Activated T-helper 1 cell treated with anti-CD3 and anti-CD28 coated beads, Interleukin-2, amount 50 U/mL, for 16 hours (primary cell): Measurements from ENCODE around the gene SFXN5.

Experiments
- DNase-seq, 2 donors: peaks; one replicate each; pipeline ENCODE4 v3.0.0-alpha.2; 2020; ENCODE audit warnings: low read depth in 1 of 2, low spot score in 1 of 2

SFXN5 gene

DNA sequence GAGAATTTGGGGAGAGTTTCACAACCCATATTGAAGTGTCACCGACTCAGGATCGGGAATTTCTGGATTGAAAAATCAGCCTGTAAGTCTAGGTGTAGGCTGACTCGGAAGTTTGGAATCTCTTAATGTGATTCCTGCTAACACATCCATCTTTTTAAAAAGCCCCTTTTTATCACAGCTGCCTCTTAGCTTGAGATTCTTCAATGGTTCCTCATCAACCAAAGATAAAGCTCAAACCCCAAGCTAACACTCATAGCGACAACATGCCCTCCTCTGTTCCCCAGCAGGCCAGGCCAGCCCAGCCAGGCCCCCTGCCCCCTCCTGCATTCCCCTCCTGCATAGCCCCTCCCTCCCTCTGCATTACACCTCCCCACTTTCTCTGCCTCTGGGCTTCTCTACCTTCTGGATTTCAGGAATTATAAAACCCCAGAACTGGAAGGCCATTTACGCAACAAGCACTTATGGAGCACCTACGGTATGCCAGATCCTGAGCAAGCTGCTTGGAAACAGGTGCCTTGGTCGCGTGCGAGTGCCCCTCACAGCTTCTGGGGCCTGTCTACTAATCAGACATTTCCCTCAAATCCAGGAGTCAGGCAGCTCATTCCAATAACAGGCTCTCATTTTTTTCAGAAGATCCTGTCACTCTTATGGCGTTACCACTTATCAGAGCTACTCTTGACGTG, 90.8 kb downstream of the SFXN5 start:
- no peak for DNase-seq

DNA sequence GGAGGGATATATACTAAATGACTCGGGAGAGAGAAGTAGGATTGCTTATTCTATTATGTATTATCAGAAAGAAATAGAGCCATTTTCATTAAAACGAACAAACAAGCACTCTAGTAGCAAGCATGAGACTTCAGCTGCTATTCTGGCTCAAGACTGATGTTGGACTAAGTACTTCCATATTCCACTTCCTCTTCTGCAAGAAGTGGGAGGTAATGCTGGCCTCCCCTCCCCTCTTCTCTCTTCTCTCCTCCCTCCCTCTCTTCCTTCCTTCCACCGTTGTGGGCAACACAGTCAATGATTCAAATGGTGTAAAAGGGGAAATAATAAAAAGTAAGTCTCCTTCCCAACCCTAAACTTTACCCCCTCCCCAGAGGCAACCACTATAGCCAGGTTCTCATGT, 91.6 kb downstream of the SFXN5 start:
- no peak for DNase-seq

DNA sequence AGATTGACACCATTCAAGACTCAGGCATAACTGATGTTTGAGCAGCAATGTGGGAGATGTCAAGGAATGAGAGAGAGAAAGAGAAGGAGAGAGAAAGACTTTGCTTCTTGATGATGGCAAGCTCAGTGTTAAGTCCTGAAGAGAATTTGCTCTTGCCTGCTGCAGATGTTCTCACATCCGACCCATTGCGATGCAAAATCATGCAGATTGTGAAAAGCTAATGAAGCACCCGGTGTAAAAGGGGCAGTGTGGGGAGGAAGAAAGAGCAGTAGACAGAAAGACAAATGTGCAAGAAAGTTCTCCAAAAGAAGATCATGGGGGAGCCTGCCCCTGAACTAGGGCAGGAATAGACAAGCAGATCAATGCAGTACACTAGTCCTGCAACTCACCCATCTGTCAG, 96.5 kb downstream of the SFXN5 start:
- no peak for DNase-seq

DNA sequence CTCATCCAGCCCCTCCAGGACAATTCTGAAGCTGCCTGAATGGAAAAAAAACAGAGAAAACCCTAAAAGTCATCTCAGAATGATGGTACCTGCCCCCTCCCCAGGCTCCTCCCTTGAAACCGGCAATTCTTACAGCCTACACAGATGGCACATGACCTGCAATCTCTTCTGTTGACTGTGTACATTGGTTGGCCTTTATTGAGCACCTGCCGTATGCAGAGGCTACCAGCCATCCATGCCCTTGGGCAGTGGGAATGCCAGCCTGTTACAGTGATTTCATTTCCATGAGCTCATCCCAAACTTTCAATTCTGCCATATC, 97.1 kb downstream of the SFXN5 start:
- DNase-seq = no peak

DNA sequence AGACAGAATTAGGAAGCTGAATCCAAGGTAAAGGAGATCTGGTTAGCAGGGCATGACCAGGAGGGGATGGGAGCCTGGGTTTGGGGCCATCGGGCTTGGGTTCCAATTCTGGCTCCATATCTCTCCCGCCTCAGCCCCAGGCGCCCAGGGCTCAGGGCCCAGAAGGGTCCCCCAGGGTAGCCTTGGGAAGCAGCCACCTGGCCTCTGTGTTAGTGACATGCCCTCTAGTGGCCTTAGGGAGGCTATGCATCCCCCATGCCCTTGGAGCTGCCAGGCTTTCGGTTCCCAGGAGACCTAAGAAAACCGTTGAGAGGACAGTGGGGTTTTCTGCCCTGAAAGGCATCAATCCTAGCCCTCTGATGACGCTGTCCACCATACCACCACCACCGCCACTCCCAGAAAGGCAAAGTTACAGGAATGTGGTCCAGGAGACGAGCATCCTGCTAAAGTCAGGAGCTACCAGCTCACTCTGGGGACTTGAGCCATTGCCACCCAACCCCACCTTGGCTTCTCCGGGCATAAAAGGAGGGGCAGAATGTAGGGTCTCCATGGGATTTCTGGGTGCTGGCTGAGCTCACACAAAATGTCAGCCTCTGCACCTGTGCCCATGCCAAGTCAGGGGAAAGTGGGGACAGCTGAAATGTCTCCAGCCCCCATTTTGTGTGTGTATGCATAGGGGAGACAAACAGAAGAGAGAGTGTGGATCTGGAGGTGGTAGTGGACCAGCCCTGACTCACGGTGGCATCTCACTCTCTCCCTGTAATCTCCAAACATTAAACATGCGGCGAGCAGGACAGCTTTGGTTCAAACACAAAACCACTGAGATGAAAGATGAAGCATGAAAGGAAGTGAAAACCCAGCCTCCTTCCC, 97.7 kb downstream of the SFXN5 start:
- peak in 1 of 2 donors; percentile 5 for DNase-seq

DNA sequence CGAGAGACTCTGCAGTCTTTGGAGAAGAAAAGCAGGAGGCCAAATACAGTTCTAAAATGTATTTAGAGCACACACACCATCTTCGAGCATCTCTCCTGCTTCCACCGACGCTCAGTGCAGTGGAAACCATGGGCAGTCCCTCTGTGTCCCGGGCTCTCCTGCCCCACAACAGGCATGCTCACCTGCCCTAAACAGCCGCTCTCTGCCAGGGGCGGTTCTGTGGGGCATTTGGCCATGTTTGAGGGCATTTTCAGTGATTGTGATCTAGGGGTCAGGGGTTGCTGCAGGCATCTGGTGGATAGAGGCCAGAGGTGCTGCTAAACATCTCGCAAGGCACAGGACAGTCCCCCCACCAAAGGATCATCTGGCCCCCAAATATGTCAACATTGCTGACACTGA, 98.4 kb downstream of the SFXN5 start:
- DNase-seq = no peak

DNA sequence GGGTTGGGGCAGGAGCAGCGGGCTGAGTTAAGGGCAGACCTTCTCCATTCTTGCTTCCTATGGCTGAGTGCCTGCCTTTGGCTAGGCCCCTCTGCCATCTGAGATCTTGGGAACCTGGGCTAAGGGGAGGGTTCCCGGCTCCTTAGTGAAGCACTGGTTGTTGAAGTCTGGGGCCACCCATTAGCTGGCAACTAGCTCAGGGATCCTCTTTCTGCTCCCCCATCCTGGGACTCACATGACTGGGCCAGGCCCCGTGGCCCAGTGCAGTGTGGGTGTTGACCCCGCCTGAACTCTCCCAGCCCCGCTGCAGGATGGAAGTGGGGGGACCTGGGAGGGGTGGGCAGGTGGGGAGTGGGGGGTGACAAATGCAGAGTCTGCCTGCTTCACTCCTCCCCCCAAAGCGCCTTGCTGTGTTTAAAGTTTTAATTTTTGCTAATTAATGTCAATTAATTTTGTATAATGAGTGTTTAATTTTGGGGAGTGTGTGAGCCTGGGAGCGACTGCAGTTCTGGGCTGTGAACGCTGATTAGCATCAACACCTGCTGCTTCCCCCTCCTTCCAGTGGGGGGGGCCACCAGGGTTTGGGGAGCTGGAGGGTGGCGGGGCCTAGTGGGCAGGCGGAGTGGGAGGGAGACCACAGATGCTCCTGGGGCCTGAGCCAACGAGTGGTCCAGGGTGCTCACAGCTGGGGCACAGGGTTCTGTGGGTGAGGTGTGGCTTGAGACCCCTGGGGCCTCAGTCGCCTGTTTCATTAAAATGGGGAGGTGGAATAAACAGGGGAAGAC, 99.0 kb downstream of the SFXN5 start:
- no peak for DNase-seq

DNA sequence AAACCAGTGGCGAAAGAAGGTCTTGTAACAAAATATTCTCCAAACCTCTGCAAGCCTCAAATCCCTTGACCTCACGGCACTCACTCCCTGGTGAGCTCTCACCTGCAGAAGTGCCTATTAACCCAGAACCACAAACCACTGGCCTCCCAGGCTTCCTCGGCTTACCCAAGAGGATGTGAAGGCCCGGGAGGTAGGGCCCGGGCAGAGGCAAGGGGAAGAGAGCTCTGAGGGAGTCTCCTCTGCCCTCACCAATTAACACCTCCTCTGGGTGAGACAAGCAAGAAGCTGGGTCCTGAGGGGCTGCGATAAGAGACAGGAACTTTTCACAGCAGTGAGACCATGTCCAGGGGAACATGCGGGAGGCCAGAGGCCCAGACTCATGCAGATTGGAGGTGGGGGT, 100.5 kb downstream of the SFXN5 start:
- no peak for DNase-seq

DNA sequence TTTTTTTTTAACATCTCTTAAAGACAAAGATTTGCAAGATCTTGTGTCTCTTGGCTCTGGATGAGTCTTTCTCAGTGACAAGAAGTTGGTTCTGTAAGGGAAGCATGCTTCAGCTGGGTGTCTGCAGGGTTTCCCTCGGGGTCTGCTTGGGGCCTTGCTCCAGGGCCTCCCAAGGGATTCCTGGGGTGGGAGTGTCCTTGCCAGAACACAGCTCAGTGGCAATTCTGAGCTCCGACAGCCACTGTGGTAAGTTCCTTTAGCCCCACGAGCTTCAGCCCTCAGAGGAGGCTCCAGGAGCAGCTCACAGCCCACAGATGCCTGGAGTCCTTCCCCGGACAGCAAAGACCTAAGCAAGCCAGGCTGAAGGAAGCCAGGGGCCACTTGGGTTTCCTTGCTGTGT, 101.8 kb downstream of the SFXN5 start:
- DNase-seq = no peak

DNA sequence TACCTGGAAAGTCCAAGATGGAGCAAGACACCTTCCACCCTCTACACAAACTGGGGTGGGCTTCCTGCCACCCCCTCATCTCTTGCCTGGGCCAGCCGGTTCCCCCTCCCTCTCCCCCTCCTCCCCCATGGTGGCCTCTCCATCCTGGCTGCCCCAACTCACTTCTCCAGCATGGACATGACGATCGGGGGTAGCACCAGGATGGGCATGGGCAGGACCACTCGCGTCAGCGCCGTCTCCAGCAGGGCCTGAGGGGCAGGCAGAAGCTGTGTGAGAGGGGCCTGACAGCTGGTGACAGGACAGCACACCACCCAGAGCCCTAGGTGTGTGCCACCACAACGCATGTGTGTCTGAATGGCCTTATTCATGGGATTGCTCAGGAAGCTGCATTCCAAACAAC, 103.2 kb downstream of the SFXN5 start:
- DNase-seq = no peak

DNA sequence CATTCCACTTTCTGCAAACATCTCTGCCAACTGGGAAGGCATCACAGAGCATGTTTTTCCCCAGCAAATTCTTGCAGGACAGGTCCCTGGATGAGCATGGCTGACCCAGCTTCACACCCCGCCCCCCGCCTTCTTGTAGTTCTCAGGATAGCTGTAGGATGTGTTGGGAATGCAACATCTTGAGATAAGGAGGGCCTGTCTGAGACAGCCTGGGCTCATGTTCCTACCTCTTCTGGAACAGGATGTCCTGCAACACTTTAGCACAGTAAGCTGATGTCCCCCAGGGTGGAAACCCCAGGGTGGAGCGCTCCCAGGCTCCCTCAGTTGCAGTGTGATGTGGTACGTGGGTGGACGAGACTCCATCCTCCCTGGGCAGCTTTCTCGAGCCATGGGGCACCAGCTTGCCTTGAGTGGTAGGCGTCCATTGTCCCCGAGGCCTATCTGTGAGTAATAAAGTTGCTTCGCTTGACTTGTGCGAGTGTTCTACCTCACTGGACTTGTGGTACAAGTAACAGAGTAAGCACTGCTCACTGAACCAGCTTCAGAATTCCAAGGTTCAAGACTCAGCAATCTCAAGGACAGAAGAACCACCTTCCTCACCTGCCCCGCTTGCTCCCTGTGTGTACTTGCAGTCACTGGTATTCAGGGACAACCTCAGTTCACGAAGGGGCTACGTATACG, 105.6 kb downstream of the SFXN5 start:
- no peak for DNase-seq

DNA sequence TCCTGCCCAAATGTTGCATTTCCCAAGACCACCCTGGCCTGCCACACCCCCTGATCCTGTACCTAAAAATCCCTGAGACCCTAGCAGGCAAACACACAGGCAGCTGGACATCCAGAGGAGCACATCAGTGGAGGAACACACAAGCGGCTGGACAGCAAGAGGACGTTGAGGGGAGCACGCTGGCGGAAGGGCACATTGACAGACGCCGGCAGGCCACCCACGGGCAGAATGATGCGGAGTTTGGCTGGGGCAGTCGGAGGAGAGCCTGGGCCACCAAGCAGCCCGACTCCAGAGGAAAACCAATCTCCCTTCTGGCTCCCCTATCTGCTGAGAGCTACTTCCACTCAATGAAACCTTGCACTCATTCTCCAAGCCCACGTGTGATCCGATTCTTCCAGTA, 106.5 kb downstream of the SFXN5 start:
- DNase-seq = no peak

DNA sequence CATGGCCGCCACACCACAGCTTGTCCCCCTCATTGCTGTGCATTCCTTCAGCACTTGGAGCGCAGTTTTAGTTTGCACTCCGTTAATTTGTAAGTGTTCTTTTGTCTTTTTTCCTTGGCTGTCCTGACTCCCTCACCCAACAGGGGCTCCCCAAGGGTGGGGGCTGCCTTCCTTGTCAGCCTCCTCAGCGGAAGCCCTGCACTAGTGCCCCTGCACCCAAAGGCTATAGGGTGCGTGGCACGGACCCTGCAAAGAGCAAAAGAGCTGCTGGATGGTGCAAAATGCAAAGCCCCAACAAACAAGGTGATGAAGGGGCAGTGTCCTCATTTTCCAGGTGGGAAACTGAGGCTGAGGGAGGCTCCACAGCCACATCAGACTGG, 107.4 kb downstream of the SFXN5 start:
- no peak for DNase-seq

DNA sequence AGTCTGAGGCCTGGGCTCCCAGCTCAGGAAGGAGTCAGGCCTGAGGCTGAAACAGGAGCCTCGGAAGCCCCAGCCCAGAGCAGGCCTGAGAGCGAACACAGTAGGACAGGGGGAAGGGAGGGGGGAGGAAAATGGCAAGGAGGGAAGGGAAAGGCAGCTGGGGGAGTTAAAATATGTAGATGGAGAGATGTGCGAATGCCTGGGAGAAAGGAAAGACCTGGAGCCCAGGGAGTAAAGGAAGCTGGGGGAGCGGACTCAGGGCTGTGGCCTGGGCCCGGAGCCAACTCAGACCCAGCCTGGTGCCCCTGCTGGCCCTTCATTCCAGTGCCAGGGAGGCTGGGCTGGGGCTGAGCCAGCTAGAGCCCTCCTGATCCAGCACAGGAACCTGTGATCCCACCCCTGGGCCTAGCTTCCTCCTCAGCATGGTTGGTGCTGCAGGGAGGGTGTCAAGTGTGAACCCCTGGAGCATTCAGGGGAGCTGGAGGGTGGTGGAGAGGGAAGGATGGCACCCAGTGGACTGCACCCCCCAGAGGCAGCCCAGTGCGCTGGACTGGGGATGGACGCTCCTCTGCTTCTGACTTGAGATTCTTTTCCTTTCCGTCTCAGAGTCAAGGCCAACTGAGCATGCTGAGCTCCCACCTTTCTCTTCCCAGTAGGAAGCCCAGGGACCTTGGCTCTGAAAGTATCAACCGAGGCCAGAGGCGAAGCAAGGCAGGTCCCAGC, 107.9 kb downstream of the SFXN5 start:
- DNase-seq = no peak

DNA sequence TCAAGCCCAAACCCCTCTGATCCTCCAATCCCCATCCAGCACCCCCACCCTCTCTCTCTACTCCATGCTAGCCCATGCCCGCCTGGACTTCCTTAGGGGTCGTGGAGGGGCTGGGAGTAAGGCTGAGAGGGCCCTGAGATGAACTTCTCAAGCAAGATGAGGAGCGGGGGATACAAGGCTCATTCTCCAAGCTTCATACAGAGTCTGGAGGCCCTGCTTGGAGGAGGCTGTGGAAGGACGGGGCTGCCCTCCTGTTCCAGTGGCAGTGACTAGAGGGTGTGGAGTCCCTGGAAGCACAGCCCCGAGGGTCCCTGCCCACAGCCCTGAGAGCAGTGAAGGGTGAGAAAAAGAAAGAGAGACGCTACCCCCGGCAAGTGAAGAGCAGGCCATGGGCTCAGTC, 108.6 kb downstream of the SFXN5 start:
- no peak for DNase-seq

DNA sequence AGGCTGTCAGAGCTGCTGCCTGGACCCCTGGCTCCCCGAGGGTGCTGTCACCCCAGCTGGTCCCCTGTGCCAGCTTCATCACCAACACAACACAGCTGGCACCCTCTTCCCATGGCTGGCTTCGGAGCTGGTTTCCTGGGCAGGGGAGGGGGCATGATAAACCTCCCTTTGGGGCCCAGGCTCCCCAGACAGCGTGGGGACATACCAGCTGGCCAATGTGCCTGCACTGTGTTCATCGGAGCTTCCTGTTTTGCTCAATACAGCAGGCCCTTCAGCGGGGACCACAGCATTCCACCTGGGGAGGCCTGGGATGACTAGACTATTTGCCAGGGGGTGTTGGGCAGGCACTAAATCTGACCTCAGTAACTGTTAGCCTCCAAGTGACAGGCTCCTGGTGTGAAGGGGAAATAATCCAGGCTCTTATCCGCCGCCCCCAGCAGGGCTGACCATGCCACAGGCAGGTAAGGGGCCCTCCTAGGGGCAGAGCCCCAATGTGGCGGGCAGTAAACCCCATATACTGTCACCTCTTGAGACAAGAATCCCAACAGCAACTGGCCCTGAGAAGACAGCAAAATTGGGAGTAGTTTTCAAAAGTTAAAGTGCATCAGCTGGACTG, 109.6 kb downstream of the SFXN5 start:
- no peak for DNase-seq

DNA sequence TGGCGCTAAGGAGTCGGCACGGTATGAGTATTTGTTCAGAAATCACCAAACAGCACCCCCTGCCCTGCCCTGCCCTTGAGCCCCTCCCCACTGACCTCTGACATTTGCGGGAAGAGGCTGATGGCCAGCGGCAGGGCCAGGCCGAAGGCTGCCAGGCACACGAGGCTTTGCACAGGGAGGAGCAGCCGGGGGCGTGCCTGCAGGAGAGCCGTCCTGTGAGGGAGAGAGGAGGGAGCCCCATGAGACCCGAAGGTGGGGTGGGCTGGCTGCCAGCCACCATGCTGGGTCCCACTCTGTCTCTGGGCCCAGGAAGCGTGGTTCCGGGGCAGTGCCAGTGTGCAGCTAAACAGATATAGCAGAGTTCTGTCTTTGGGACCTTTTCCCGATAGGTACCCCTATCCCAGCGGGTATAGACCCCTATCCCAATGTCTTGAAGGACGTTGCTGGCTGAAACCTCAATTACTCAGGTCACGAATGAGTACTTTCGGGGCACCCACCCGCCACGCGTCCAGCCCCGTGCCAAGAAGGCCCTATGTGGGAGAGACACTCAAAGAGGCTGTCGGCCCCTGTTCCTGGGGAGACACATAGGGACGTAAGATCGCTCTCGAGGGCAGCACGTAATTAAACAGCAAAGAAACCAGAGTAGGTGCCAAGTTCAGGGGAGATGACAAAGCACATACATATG, 110.3 kb downstream of the SFXN5 start:
- DNase-seq = no peak

DNA sequence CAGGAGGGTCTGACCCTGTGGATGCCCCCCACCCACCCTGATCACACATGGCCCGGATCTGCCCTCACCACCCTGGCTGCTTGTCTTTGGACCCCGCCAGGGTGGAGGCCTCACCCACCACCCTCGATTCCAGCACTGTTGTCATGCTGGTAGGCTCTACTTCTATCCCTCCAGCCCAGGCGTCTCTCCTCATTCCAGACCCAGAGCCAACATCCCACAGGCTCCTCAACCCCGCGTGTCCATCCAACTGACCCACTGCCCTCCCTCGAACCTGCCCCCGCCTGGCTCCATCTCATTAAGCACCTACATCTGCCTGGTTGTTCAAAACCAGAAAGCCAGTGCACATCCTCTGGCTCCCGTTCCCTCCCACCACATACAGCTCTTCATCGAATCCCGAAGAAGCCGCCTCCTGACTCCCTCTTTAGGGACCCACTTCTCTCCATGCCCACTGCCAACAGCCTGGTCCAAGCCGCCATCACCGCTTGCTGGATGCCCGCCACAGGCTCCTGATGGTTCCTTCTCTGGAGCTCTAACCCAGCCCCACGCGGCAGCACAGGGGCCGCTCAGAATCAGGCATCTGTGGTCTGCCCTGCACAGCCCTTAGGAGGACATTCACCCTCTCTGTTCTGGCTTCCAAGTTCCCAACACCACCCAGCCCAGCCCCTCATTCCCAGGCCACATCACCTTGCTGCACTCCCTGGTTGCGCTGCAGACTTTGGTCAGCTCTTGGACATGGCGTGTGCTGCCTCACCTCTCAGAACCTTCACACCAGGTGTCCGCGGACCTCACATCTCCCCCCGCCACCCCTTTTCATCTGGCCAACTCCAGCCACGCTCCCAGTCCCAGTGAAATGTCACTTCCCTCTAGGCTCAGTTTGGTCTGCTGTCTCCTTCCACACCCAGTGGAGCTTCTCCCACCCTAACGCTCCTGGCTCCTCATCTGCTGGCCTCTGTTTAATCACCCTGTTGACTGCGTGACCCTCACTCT, 111.2 kb downstream of the SFXN5 start:
- DNase-seq = no peak

DNA sequence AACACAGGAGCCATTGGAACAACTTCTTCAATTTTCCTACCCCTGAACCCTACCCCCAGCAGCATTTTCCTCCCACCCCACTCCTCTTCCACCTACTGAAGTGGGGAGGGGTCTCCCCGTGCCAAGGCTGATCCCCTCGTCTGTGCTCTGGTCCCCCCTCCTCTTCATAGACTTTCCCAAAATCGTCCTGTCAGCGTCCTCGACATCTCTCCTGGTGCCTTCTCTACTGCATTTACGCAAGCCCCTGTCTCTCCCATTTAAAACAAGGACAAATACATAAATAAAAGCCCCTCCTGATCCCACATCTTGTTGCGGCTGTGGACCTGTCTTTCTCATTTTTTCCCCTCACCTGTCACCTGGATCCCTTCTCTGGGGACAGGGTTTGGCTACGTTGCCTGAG, 112.0 kb downstream of the SFXN5 start:
- DNase-seq = no peak
